HG02623 (cell line): ENCODE measurements around the gene S100PBP.

Experiments
- ATAC-seq: cut with Tn5 transposase; IDR thresholded peaks from one replicate; pipeline ENCODE4 v1.9.1; 2021; ENCODE audit warnings: moderate library complexity; ENCODE audit not compliant: unreplicated experiment

Gene S100PBP

GRCh38 chr1:32886004-32886827 lies 68.8 kb downstream of the S100PBP start, which contains the start of gene HPCA:
TSS of gene HPCA (plus strand) at chr1:32886491. CDS start at chr1:32888899, 2,408 bp downstream.
- ATAC-seq = no peak

- ATAC-seq = no peak
These were observed 69.5 kb downstream of the S100PBP start for GRCh38 chr1:32886828-32887414.

- ATAC-seq = no peak
These were observed 70.2 kb downstream of the S100PBP start for GRCh38 chr1:32887623-32888022.

GRCh38 chr1:32888134-32888533 lies 70.7 kb downstream of the S100PBP start:
- no peak for ATAC-seq

GRCh38 chr1:32888677-32889420 lies 71.4 kb downstream of the S100PBP start:
- ATAC-seq = no peak

GRCh38 chr1:32889731-32890278 lies 72.4 kb downstream of the S100PBP start:
- no peak for ATAC-seq

GRCh38 chr1:32890516-32891240 lies 73.2 kb downstream of the S100PBP start:
- ATAC-seq = no peak

- no peak for ATAC-seq
These were observed 73.8 kb downstream of the S100PBP start for GRCh38 chr1:32891241-32891570.

GRCh38 chr1:32891630-32892029 lies 74.2 kb downstream of the S100PBP start:
- ATAC-seq = no peak

- ATAC-seq = no peak
These were observed 75.1 kb downstream of the S100PBP start for GRCh38 chr1:32892368-32893197.

- ATAC-seq = no peak
These were observed 76.0 kb downstream of the S100PBP start for GRCh38 chr1:32893198-32894018.

GRCh38 chr1:32894019-32894600 lies 76.7 kb downstream of the S100PBP start:
- ATAC-seq = no peak

GRCh38 chr1:32894681-32895080 lies 77.2 kb downstream of the S100PBP start:
- no peak for ATAC-seq

- ATAC-seq = no peak
These were observed 78.1 kb downstream of the S100PBP start for GRCh38 chr1:32895325-32896215.

GRCh38 chr1:32896451-32896850 lies 79.0 kb downstream of the S100PBP start:
- ATAC-seq = no peak

GRCh38 chr1:32897082-32898049 lies 79.9 kb downstream of the S100PBP start:
- no peak for ATAC-seq

GRCh38 chr1:32898056-32898455 lies 80.6 kb downstream of the S100PBP start:
- no peak for ATAC-seq
